22Rv1 (cell line): Measurements from ENCODE around the gene KIF26B.

Source experiments
- ZFX ChIP-seq: fragments of 450-650 bp; IDR thresholded peaks from 2 replicates; pipeline ENCODE4 v1.6.1; 2017; ENCODE audit warnings: antibody characterized with exemption, borderline replicate concordance
- TF ChIP-seq, protein P1 (sequence below): fragments of 450-650 bp; IDR thresholded peaks from 2 replicates; pipeline ENCODE4 v1.5.1; 2017; ENCODE audit warnings: mild to moderate bottlenecking

DNA sequence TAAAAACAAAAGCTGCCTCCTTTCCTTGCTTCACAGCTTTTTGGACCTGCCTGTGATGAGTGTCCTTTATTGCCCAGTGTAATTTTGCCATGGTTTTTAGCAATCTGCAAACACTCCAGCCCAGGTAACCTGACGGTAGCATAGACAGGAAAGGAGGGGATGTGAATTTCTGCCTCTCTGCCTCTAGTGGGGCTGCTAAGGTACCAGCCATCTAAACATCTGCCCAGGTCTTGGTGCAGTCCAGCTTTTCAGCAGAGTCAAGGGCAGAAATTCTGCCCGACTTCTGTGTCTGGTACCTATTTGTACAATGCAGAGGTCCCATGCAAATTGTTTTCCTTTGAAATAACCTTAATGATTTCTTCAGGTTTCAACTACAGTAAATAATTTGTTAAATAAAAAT is 371.4 kb downstream of the KIF26B start:
- TF ChIP-seq, protein P1, sequence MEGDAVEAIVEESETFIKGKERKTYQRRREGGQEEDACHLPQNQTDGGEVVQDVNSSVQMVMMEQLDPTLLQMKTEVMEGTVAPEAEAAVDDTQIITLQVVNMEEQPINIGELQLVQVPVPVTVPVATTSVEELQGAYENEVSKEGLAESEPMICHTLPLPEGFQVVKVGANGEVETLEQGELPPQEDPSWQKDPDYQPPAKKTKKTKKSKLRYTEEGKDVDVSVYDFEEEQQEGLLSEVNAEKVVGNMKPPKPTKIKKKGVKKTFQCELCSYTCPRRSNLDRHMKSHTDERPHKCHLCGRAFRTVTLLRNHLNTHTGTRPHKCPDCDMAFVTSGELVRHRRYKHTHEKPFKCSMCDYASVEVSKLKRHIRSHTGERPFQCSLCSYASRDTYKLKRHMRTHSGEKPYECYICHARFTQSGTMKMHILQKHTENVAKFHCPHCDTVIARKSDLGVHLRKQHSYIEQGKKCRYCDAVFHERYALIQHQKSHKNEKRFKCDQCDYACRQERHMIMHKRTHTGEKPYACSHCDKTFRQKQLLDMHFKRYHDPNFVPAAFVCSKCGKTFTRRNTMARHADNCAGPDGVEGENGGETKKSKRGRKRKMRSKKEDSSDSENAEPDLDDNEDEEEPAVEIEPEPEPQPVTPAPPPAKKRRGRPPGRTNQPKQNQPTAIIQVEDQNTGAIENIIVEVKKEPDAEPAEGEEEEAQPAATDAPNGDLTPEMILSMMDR: no peak
- TF ChIP-seq ZFX: no peak
